DOHH2 (cell line): ENCODE results near the gene IL2RA.

Experiments
- H3F3A ChIP-seq: fragments of 200-600 bp; sonication (generic), shearing (Covaris generic); 2 replicates; pipeline ENCODE4 v1.6.0; 2016; ENCODE audit warnings: antibody characterized with exemption, mild to moderate bottlenecking; ENCODE audit not compliant: control insufficient read depth, insufficient read depth
- H3K27ac ChIP-seq: fragments of 200-600 bp; sonication (generic); 2 replicates; pipeline ENCODE4 v1.5.1; 2014; ENCODE audit warnings: low read depth, mild to moderate bottlenecking, low read length, moderate library complexity
- H3K27me3 ChIP-seq: fragments of 200-600 bp; sonication (generic); 2 replicates; pipeline ENCODE4 v1.6.1; 2014; ENCODE audit warnings: mild to moderate bottlenecking, low read length, mixed read lengths; ENCODE audit not compliant: control insufficient read depth
- H3K36me3 ChIP-seq: fragments of 200-600 bp; sonication (generic); 2 replicates; pipeline ENCODE4 v1.6.1; 2014; ENCODE audit warnings: mild to moderate bottlenecking, low read length, moderate library complexity, mixed read lengths; ENCODE audit not compliant: control insufficient read depth
- H3K4me1 ChIP-seq: fragments of 200-600 bp; sonication (generic); 2 replicates; pipeline ENCODE4 v1.6.1; 2014; ENCODE audit warnings: mild to moderate bottlenecking, low read length, mixed read lengths; ENCODE audit not compliant: control insufficient read depth
- H3K4me2 ChIP-seq: fragments of 200-600 bp; sonication (generic); 2 replicates; pipeline ENCODE4 v1.6.0; 2014; ENCODE audit warnings: mild to moderate bottlenecking, low read length, moderate library complexity
- H3K4me3 ChIP-seq: fragments of 200-600 bp; sonication (generic); 2 replicates; pipeline ENCODE4 v1.5.1; 2014; ENCODE audit warnings: mild to moderate bottlenecking, low read length, mixed read lengths
- H3K79me2 ChIP-seq: fragments of 200-600 bp; sonication (generic); 2 replicates; pipeline ENCODE4 v1.6.1; 2014; ENCODE audit warnings: mild to moderate bottlenecking, low read length, mixed read lengths; ENCODE audit not compliant: control insufficient read depth
- H3K9me2 ChIP-seq: fragments of 200-600 bp; sonication (generic); replicated peaks from 2 replicates; pipeline ENCODE4 v1.6.1; 2014; ENCODE audit warnings: mild to moderate bottlenecking, low read length, mixed read lengths; ENCODE audit not compliant: control insufficient read depth
- H3K9me3 ChIP-seq: fragments of 200-600 bp; sonication (generic); 2 replicates; pipeline ENCODE4 v1.6.1; 2014; ENCODE audit warnings: antibody characterized with exemption, low read length, mixed read lengths; ENCODE audit not compliant: control insufficient read depth, insufficient read depth
- H4K20me1 ChIP-seq: fragments of 200-600 bp; sonication (generic); 2 replicates; pipeline ENCODE4 v1.6.0; 2014; ENCODE audit warnings: low read depth, mild to moderate bottlenecking, antibody characterized with exemption, low read length, moderate library complexity; ENCODE audit not compliant: control insufficient read depth, insufficient read depth
- EZH2phosphoT487 ChIP-seq: fragments of 200-600 bp; sonication (generic); IDR thresholded peaks from 2 replicates; pipeline ENCODE4 v1.6.1; 2017; ENCODE audit warnings: borderline replicate concordance, mild to moderate bottlenecking, antibody characterized with exemption, low read length, moderate library complexity, mixed read lengths
- TF ChIP-seq, protein P1 (sequence below): fragments of 200-600 bp; sonication (generic); IDR thresholded peaks from one replicate; pipeline ENCODE4 v1.5.1; 2014; ENCODE audit warnings: antibody characterized with exemption, mild to moderate bottlenecking, low read depth, low read length; ENCODE audit not compliant: poor library complexity, severe bottlenecking

The IL2RA gene

DNA sequence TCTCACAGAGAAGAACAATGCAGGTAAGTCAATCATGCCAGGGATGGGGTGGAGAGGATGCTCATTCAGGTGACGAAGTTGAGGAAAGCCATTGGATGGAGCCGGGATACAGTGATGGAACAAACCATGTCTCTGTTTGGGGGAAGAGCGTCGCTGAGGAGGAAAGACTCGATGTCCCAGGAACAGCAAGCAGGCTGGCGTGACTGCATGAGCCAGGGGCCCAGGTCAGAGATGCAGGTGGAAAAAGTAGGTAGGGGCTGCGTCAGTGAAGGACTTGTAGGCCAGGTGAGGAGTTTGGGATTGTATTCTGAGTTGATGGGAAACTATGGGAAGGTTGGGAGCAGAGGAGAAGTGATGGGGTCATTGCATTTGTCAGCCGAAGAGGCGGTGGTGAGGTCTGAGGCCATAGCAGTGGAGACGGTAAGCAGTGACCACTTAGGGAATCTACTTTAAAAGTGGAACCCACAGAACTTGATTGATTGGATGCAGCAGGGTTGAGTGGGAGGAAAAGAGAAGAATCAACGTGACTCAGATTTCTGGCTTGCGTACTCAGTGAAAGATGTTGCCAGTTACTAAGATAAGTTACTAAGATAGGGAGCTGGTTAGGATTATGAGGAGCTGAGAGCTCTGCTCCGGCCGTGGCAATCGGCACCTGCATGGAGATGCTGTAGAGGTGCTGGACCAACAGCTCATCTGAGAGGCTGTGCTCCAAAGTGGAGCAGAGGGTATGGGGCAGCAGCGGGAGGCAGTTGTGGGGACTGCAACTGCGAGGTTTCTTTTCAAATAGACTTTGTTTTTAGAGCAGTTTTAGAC is 12.5 kb upstream of the IL2RA start:
- Histone ChIP-seq H3K4me3 (no peak overlapping the region), H3K9me2 (no peaks in the 10 kb centered on the region), H3K27ac (no peak overlapping the region), H3K4me1 (peaks cover 47% of the 10 kb centered on the region), H3K9me3 (no peaks in the 10 kb centered on the region), H3K4me2 (no peak overlapping the region), H3K27me3 (no peaks in the 10 kb centered on the region), H3K79me2 (no peaks in the 10 kb centered on the region), H4K20me1 (no peaks in the 10 kb centered on the region), H3K36me3 (no peaks in the 10 kb centered on the region), H3F3A (peaks cover 11% of the 10 kb centered on the region; the same call in 1 of the 2 replicates)
- TF ChIP-seq EZH2phosphoT487, result no peak
- TF ChIP-seq, protein P1, sequence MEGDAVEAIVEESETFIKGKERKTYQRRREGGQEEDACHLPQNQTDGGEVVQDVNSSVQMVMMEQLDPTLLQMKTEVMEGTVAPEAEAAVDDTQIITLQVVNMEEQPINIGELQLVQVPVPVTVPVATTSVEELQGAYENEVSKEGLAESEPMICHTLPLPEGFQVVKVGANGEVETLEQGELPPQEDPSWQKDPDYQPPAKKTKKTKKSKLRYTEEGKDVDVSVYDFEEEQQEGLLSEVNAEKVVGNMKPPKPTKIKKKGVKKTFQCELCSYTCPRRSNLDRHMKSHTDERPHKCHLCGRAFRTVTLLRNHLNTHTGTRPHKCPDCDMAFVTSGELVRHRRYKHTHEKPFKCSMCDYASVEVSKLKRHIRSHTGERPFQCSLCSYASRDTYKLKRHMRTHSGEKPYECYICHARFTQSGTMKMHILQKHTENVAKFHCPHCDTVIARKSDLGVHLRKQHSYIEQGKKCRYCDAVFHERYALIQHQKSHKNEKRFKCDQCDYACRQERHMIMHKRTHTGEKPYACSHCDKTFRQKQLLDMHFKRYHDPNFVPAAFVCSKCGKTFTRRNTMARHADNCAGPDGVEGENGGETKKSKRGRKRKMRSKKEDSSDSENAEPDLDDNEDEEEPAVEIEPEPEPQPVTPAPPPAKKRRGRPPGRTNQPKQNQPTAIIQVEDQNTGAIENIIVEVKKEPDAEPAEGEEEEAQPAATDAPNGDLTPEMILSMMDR, result no peak

DNA sequence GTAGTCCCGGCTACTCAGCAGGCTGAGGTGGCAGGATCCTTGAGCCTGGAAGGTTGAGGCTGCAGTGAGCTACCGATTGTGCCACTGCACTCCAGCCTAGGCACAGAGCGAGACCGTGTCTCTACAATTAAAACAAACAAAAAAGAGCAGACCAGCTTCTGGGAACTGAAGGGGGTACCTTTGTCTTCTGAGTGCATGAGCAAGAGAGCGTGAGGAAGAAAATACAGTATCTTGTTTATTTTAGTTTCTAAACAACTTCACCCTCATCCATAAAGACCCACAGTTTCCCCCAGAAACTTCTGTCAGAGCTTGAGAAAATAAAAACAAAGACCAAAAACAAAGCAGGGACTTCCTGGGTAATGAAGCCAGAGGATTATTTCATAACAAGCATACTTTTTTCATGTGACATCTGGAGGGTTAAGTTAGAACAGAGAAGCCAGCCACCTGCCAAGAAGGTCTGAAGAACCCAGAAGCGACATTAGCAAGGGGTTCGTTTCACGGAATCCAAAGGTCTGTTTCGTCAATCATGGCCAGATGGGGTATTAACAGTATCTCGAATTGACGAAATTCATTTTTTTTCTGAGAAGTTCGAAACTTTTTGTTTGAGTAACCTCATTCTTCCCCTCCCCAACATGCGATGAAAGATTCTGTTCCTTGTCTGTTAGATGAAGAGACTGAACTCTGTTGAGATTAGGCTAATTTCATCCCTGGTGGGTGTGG is 10.2 kb upstream of the IL2RA start:
- TF ChIP-seq, protein P1, result no peak
- TF ChIP-seq EZH2phosphoT487, result no peak
- H3K9me3 ChIP-seq, result no peaks in the 10 kb centered on the region
- no peaks in the 10 kb centered on the region for H3K79me2 ChIP-seq
- no peaks in the 10 kb centered on the region for H3K9me2 ChIP-seq
- no peaks in the 10 kb centered on the region for H4K20me1 ChIP-seq
- H3K4me2 ChIP-seq, result peak overlapping the region; percentile 64
- no peaks in the 10 kb centered on the region for H3K27me3 ChIP-seq
- peak overlapping the region; percentile 89 for H3K27ac ChIP-seq
- H3K4me1 ChIP-seq, result peaks cover 62% of the 10 kb centered on the region
- H3K36me3 ChIP-seq, result no peaks in the 10 kb centered on the region
- peaks cover 16% of the 10 kb centered on the region for H3F3A ChIP-seq
- H3K4me3 ChIP-seq, result peak overlapping the region; percentile 57

DNA sequence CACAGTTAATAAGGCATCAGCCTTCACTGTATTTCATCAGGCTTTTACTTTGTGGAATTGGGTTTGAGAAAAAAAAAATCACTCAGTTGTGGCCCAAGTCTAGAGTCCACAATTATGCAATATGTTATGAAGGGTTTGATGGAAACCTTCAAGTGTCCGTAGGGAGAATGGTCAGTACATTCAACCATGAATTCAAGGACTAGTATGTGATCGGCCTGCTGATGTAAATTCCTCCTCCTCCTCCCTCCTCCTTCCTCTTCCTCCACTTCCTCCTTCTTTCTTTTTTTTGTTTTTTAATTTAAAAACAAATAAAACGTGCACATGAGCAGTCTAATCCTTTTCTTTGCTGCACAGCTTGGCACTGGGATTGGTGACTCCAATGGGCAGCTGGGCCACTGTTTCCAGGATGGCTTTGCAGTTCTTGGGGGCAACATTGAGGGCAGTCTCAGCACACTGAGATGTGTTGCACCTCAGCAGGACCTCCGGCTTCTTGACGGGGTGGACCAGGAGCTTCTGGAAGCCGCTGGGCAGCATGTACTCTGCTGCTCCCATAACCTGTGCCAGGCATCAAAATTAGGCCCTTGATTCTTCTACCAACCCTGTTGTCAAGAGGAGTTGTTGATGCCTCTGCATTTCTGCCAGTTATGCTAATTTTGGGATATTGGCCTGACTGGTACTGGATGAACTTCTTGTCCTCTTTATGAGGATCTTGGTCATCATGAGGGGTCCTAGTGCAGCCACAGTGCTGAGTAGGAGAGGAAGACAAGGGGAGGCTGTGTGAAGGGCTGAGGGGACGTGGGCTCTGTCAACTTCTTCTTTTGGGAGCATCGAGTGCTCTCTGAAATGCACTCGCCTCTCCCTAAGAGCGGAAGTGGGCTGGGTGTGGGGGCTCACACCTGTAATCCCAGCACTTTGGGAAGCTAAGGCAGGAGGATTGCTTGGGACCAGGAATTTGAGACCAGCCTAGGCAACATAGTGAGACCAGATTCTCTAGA is 9.3 kb upstream of the IL2RA start:
- TF ChIP-seq, protein P1, result peak; percentile 27
- TF ChIP-seq EZH2phosphoT487, result no peak
- peaks cover 16% of the 10 kb centered on the region for H3F3A ChIP-seq
- H4K20me1 ChIP-seq, result no peaks in the 10 kb centered on the region
- peaks cover 63% of the 10 kb centered on the region for H3K4me1 ChIP-seq
- no peaks in the 10 kb centered on the region for H3K79me2 ChIP-seq
- H3K4me2 ChIP-seq, result peak overlapping the region; percentile 64
- H3K36me3 ChIP-seq, result no peaks in the 10 kb centered on the region
- H3K4me3 ChIP-seq, result peak overlapping the region; percentile 57
- peak overlapping the region; percentile 89 for H3K27ac ChIP-seq
- H3K9me2 ChIP-seq, result no peaks in the 10 kb centered on the region
- no peaks in the 10 kb centered on the region for H3K9me3 ChIP-seq
- no peaks in the 10 kb centered on the region for H3K27me3 ChIP-seq
